GM23338 (cell line): Measurements from ENCODE around the gene ATP8A2. TPM values are rescaled to one million over a fixed set of nuclear protein-coding genes. Genes with fewer than 3 reads are reported as not detected.
"Not testable (repeated sequence)": the region's sequence is repeated elsewhere in the genome, so short reads cannot be mapped to it uniquely, and the experiment has no call there.

ENCODE experiments used
- ATAC-seq: fragments of 200-7000 bp; cut with Tn5 transposase; 3 replicates; pipeline ENCODE4 v1.9.1; 2020
- DNase-seq: peaks from one replicate; pipeline ENCODE4 v3.0.0-alpha.2; 2015; ENCODE audit warnings: low spot score
- H2AFZ ChIP-seq: fragments of 200-600 bp; sonication (generic); 2 replicates; pipeline ENCODE4 v1.8.0; 2016; ENCODE audit warnings: antibody characterized with exemption, mild to moderate bottlenecking, moderate library complexity
- H3F3A ChIP-seq: fragments of 200-600 bp; sonication (generic); replicated peaks from 2 replicates; pipeline ENCODE4 v1.8.0; 2017; ENCODE audit warnings: antibody characterized with exemption, mixed run types, low read depth
- H3K27ac ChIP-seq: fragments of 200-600 bp; sonication (generic); 2 replicates; pipeline ENCODE4 v1.6.1; 2016; ENCODE audit warnings: low read depth
- H3K27me3 ChIP-seq: fragments of 200-600 bp; sonication (generic); 2 replicates; pipeline ENCODE4 v1.8.0; 2016; ENCODE audit warnings: mild to moderate bottlenecking, mixed run types, moderate library complexity; ENCODE audit not compliant: insufficient read depth
- H3K36me3 ChIP-seq: fragments of 200-600 bp; sonication (generic); 2 replicates; pipeline ENCODE4 v1.8.0; 2016; ENCODE audit warnings: mild to moderate bottlenecking; ENCODE audit not compliant: insufficient read depth
- H3K4me1 ChIP-seq: fragments of 200-600 bp; sonication (generic); 2 replicates; pipeline ENCODE4 v1.8.0; 2016; ENCODE audit warnings: mild to moderate bottlenecking, moderate library complexity; ENCODE audit not compliant: insufficient read depth
- H3K4me2 ChIP-seq: fragments of 200-600 bp; sonication (generic); 2 replicates; pipeline ENCODE4 v1.7.1; 2017; ENCODE audit warnings: mixed run types
- H3K4me3 ChIP-seq: fragments of 200-600 bp; sonication (generic); 2 replicates; pipeline ENCODE4 v1.6.1; 2016; ENCODE audit warnings: mixed run types
- H3K79me2 ChIP-seq: fragments of 200-600 bp; sonication (generic); replicated peaks from 2 replicates; pipeline ENCODE4 v1.8.0; 2017; ENCODE audit warnings: mild to moderate bottlenecking; ENCODE audit not compliant: insufficient read depth
- H3K9me2 ChIP-seq: fragments of 200-600 bp; sonication (generic); 2 replicates; pipeline ENCODE4 v1.8.0; 2017; ENCODE audit not compliant: insufficient read depth
- H4K20me1 ChIP-seq: fragments of 200-600 bp; sonication (generic); replicated peaks from 2 replicates; pipeline ENCODE4 v1.8.0; 2017; ENCODE audit warnings: mild to moderate bottlenecking; ENCODE audit not compliant: insufficient read depth
- H3K27ac Mint-ChIP-seq: 2 replicates; pipeline ENCODE4 v1.8.0; 2020; ENCODE audit warnings: inconsistent platforms, mild to moderate bottlenecking, moderate library complexity, mixed read lengths
- H3K27me3 Mint-ChIP-seq: 3 replicates; pipeline ENCODE4 v1.8.0; 2022; ENCODE audit warnings: low read depth, mild to moderate bottlenecking, moderate library complexity, mixed read lengths, inconsistent platforms; ENCODE audit not compliant: insufficient read depth, poor library complexity
- H3K36me3 Mint-ChIP-seq: 3 replicates; pipeline ENCODE4 v1.8.0; 2021; ENCODE audit warnings: low read depth, mild to moderate bottlenecking, inconsistent platforms, moderate library complexity, mixed read lengths
- H3K4me1 Mint-ChIP-seq: 3 replicates; pipeline ENCODE4 v1.8.0; 2020; ENCODE audit warnings: mild to moderate bottlenecking, inconsistent platforms, mixed read lengths
- H3K4me3 Mint-ChIP-seq: 3 replicates; pipeline ENCODE4 v1.8.0; 2021; ENCODE audit warnings: moderate library complexity, mild to moderate bottlenecking, inconsistent platforms, mixed read lengths
- H3K9me3 Mint-ChIP-seq: 3 replicates; pipeline ENCODE4 v1.8.0; 2020; ENCODE audit warnings: moderate library complexity, mild to moderate bottlenecking, inconsistent platforms, mixed read lengths
- ETS1 ChIP-seq: IDR thresholded peaks from 2 replicates; pipeline ENCODE4 v1.6.1; 2016; ENCODE audit warnings: antibody characterized with exemption
- EZH2 ChIP-seq: fragments of 200-600 bp; sonication (generic); IDR thresholded peaks from one replicate; pipeline ENCODE4 v1.8.0; 2017; ENCODE audit warnings: antibody characterized with exemption, mild to moderate bottlenecking, low read depth; ENCODE audit not compliant: unreplicated experiment
- NANOG ChIP-seq: IDR thresholded peaks from 2 replicates; pipeline ENCODE4 v1.6.1; 2016; ENCODE audit warnings: antibody characterized with exemption, borderline replicate concordance
- POLR2AphosphoS5 ChIP-seq: IDR thresholded peaks from 2 replicates; pipeline ENCODE4 v1.6.1; 2016; ENCODE audit warnings: antibody characterized with exemption, low read depth
- STAT1 ChIP-seq: IDR thresholded peaks from one replicate; pipeline ENCODE4 v1.6.1; 2016; ENCODE audit warnings: antibody characterized with exemption; ENCODE audit not compliant: unreplicated experiment
- ZNF114 ChIP-seq: fragments of 250-450 bp; sonication (Bioruptor Pico); IDR thresholded peaks from 2 replicates; pipeline ENCODE4 v1.5.0; 2020; ENCODE audit warnings: mild to moderate bottlenecking, moderate library complexity
- polyA plus RNA-seq: library from polyadenylated mRNA; unstranded; fragments of >200 nt; fragmentation: Nextera tagmentation; extraction: Ambion mirVana; gene quantifications from 2 replicates; pipeline ENCODE4 v1.2.1, GENCODE V29; 2016
- total RNA-seq: library from RNA; depleted of rRNA; stranded (reverse); fragments of >200 nt; shearing (Covaris generic); gene quantifications from 2 replicates; pipeline ENCODE4 v1.2.3, GENCODE V29; 2014
- TF ChIP-seq, protein P1 (sequence below): fragments of 250-450 bp; sonication (Bioruptor Pico); IDR thresholded peaks from 2 replicates; pipeline ENCODE4 v1.5.0; 2020; ENCODE audit warnings: mild to moderate bottlenecking, moderate library complexity

ATP8A2 gene
- total and polyA plus RNA-seq, 2 experiments from 2014 or later = 5.7 to 8.8 TPM

DNA sequence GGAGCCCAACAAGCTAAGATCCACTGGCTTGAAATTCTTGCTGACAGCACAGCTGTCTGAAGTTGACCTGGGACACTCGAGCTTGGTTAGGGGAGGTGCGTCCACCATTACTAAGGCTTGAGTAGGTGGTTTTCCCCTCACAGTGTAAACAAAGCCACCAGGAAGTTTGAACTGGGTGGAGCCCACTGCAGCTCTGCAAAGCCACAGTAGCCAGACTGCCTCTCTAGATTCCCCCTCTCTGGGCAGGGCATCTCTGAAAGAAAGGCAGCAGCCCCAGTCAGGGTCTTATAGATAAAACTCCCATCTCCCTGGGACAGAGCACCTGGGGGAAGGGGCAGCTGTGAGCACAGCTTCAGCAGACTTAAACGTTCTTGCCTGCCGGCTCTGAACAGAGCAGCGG is 582.3 kb downstream of the ATP8A2 start:
- not testable (repeated sequence) for H3K27ac ChIP-seq, H3K9me2 ChIP-seq, H3K27me3 Mint-ChIP-seq, H3K4me1 ChIP-seq, H3K27me3 ChIP-seq, H3K4me3 Mint-ChIP-seq, H3K79me2 ChIP-seq, DNase-seq, H3K4me2 ChIP-seq, H3K36me3 ChIP-seq, H3K27ac Mint-ChIP-seq, H3K4me1 Mint-ChIP-seq, H4K20me1 ChIP-seq, H2AFZ ChIP-seq, H3K4me3 ChIP-seq, H3F3A ChIP-seq, ATAC-seq
- Mint-ChIP-seq H3K9me3 (peaks cover 27% of the 10 kb centered on the region), H3K36me3 (peaks cover 13% of the 10 kb centered on the region)

- H3K4me3 ChIP-seq, H3K27me3 Mint-ChIP-seq, H3F3A ChIP-seq, H3K27me3 ChIP-seq, H3K4me3 Mint-ChIP-seq, H3K27ac ChIP-seq, H3K79me2 ChIP-seq, H3K36me3 ChIP-seq, H3K36me3 Mint-ChIP-seq, H3K4me2 ChIP-seq, H3K4me1 Mint-ChIP-seq, H3K27ac Mint-ChIP-seq, H3K9me2 ChIP-seq, H3K4me1 ChIP-seq, H4K20me1 ChIP-seq, DNase-seq, ATAC-seq, H2AFZ ChIP-seq: not testable (repeated sequence)
- peaks cover 27% of the 10 kb centered on the region for H3K9me3 Mint-ChIP-seq
Measured at GRCh38 chr13:25954943-25955342, 583.2 kb downstream of the ATP8A2 start.

DNA sequence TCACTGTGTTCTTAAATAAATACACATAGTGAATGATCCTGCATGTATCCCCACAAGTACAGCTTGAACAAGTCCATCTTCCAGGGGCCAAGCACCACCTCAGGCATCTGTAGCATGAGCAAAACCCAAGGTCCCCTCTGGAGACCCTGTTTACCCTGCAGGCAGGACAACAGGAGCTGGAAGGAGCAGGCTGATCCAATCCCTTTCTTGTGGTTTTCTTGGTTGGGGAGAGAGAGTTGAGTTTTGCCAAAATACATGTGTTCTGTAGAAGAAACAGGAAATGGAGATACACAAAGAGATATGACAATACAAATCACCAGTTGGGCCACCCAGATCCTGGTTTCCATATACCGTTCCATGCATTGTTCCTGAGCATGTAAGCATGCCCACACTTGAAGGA is 587.2 kb downstream of the ATP8A2 start:
- H3K4me2 ChIP-seq = no peak overlapping the region
- H3K36me3 ChIP-seq = no peaks in the 10 kb centered on the region
- no peaks in the 10 kb centered on the region for H3K27me3 ChIP-seq
- ATAC-seq (no peak), DNase-seq (no peak)
- no peak overlapping the region for H3K27ac ChIP-seq
- H3K4me3 Mint-ChIP-seq = no peak overlapping the region
- no peaks in the 10 kb centered on the region for H4K20me1 ChIP-seq
- no peaks in the 10 kb centered on the region for H3F3A ChIP-seq
- H3K36me3 Mint-ChIP-seq = peaks cover 4% of the 10 kb centered on the region; the same call in 2 of the 3 replicates
- no peak overlapping the region for H2AFZ ChIP-seq
- H3K27ac Mint-ChIP-seq = no peak overlapping the region
- H3K4me1 Mint-ChIP-seq = peaks cover 2% of the 10 kb centered on the region; the same call in 1 of the 3 replicates
- no peaks in the 10 kb centered on the region for H3K4me1 ChIP-seq
- H3K27me3 Mint-ChIP-seq = peaks cover 2% of the 10 kb centered on the region
- peaks cover 11% of the 10 kb centered on the region; the same call in 1 of the 2 replicates for H3K9me2 ChIP-seq
- H3K4me3 ChIP-seq = no peak overlapping the region
- H3K79me2 ChIP-seq = no peaks in the 10 kb centered on the region
- peaks cover 22% of the 10 kb centered on the region for H3K9me3 Mint-ChIP-seq
- no peak for TF ChIP-seq ETS1
- no peak for TF ChIP-seq EZH2
- TF ChIP-seq, protein P1, sequence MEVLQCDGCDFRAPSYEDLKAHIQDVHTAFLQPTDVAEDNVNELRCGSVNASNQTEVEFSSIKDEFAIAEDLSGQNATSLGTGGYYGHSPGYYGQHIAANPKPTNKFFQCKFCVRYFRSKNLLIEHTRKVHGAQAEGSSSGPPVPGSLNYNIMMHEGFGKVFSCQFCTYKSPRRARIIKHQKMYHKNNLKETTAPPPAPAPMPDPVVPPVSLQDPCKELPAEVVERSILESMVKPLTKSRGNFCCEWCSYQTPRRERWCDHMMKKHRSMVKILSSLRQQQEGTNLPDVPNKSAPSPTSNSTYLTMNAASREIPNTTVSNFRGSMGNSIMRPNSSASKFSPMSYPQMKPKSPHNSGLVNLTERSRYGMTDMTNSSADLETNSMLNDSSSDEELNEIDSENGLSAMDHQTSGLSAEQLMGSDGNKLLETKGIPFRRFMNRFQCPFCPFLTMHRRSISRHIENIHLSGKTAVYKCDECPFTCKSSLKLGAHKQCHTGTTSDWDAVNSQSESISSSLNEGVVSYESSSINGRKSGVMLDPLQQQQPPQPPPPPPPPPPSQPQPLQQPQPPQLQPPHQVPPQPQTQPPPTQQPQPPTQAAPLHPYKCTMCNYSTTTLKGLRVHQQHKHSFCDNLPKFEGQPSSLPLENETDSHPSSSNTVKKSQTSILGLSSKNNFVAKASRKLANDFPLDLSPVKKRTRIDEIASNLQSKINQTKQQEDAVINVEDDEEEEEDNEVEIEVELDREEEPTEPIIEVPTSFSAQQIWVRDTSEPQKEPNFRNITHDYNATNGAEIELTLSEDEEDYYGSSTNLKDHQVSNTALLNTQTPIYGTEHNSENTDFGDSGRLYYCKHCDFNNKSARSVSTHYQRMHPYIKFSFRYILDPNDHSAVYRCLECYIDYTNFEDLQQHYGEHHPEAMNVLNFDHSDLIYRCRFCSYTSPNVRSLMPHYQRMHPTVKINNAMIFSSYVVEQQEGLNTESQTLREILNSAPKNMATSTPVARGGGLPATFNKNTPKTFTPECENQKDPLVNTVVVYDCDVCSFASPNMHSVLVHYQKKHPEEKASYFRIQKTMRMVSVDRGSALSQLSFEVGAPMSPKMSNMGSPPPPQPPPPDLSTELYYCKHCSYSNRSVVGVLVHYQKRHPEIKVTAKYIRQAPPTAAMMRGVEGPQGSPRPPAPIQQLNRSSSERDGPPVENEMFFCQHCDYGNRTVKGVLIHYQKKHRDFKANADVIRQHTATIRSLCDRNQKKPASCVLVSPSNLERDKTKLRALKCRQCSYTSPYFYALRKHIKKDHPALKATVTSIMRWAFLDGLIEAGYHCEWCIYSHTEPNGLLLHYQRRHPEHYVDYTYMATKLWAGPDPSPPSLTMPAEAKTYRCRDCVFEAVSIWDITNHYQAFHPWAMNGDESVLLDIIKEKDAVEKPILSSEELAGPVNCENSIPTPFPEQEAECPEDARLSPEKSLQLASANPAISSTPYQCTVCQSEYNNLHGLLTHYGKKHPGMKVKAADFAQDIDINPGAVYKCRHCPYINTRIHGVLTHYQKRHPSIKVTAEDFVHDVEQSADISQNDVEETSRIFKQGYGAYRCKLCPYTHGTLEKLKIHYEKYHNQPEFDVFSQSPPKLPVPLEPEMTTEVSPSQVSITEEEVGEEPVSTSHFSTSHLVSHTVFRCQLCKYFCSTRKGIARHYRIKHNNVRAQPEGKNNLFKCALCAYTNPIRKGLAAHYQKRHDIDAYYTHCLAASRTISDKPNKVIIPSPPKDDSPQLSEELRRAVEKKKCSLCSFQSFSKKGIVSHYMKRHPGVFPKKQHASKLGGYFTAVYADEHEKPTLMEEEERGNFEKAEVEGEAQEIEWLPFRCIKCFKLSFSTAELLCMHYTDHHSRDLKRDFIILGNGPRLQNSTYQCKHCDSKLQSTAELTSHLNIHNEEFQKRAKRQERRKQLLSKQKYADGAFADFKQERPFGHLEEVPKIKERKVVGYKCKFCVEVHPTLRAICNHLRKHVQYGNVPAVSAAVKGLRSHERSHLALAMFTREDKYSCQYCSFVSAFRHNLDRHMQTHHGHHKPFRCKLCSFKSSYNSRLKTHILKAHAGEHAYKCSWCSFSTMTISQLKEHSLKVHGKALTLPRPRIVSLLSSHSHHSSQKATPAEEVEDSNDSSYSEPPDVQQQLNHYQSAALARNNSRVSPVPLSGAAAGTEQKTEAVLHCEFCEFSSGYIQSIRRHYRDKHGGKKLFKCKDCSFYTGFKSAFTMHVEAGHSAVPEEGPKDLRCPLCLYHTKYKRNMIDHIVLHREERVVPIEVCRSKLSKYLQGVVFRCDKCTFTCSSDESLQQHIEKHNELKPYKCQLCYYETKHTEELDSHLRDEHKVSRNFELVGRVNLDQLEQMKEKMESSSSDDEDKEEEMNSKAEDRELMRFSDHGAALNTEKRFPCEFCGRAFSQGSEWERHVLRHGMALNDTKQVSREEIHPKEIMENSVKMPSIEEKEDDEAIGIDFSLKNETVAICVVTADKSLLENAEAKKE (CRISPR knock-in tag) = no peak
- no peak for TF ChIP-seq STAT1
- TF ChIP-seq ZNF114 (CRISPR knock-in tag) = no peak
- TF ChIP-seq NANOG = no peak
- no peak for TF ChIP-seq POLR2AphosphoS5
